ENCODE results near the gene INPP5K. TPM values are rescaled to one million over a fixed set of nuclear protein-coding genes. Genes with fewer than 3 reads are reported as not detected.

Gene INPP5K
- total RNA-seq, 2 donors from 2014 or later, result 64.9 to 78.1 TPM

GRCh38 chr17:1484060-1484535 lies 32.3 kb downstream of the INPP5K start:
- no peak for DNase-seq (ENCODE audit: low spot score)
- no peaks in the 10 kb centered on the region for H3K9me3 ChIP-seq
- H3K4me3 ChIP-seq, result peak overlapping the region in 1 of 2 donors; percentile 67
- H3K27ac ChIP-seq, result peak overlapping the region; percentile 98 to 99
- no peaks in the 10 kb centered on the region for H3K27me3 ChIP-seq
- H3K36me3 ChIP-seq, result peaks cover 48% of the 10 kb centered on the region
- H3K4me1 ChIP-seq, result peaks cover 0 to 60% of the 10 kb centered on the region in 2 donors
- no peak for TF ChIP-seq CTCF (IDR thresholded peaks at IDR 0.05)

- no peak overlapping the region for H3K4me3 ChIP-seq
- H3K4me1 ChIP-seq, result peaks cover 0 to 49% of the 10 kb centered on the region in 2 donors
Observed at GRCh38 chr17:1482680-1483079, 33.7 kb downstream of the INPP5K start.

DNA sequence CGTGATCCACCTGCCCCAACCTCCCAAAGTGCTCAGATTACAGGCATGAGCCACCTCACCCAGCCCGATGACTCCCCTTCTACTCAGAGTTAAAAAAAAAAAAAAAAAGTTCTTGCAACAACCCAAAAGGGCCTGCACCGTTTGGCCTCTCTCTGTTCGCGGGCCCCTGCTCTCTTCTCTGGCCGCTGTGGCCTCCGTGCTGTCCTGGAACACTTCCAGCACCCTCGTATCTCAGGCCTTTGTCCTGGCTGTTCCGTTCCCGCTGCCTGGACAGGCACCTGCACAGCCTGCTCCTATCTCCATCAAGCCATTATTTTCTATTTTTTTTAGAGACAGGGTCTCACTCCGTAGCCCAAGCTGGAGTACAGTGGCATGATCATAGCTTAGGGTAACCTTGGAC lies 34.7 kb downstream of the INPP5K start:
- DNase-seq (ENCODE audit: low spot score), result no peak
- no peak for TF ChIP-seq CTCF (IDR thresholded peaks at IDR 0.05)
- peaks cover 72% of the 10 kb centered on the region for H3K36me3 ChIP-seq
- no peaks in the 10 kb centered on the region for H3K9me3 ChIP-seq
- no peaks in the 10 kb centered on the region for H3K27me3 ChIP-seq
- peak overlapping the region in 1 of 2 donors; percentile 10 for H3K27ac ChIP-seq
- H3K4me1 ChIP-seq, result peaks cover 0 to 39% of the 10 kb centered on the region in 2 donors
- H3K4me3 ChIP-seq, result no peak overlapping the region

More at GRCh38 chr17:1482680-1483079, 33.7 kb downstream of the INPP5K start:
- TF ChIP-seq CTCF (IDR thresholded peaks at IDR 0.05), result no peak
- Histone ChIP-seq H3K36me3 (peaks cover 62% of the 10 kb centered on the region), H3K27me3 (no peaks in the 10 kb centered on the region), H3K27ac (peak overlapping the region; percentile 53 to 98), H3K9me3 (no peaks in the 10 kb centered on the region)
- DNase-seq (ENCODE audit: low spot score), result no peak

- Histone ChIP-seq H3K9me3 (no peaks in the 10 kb centered on the region), H3K4me3 (no peak overlapping the region), H3K36me3 (peaks cover 78% of the 10 kb centered on the region), H3K27me3 (no peaks in the 10 kb centered on the region), H3K4me1 (peaks cover 0 to 31% of the 10 kb centered on the region in 2 donors), H3K27ac (no peak overlapping the region)
- TF ChIP-seq CTCF (IDR thresholded peaks at IDR 0.05), result no peak
- no peak for DNase-seq (ENCODE audit: low spot score)
Observed at GRCh38 chr17:1480747-1481465, 35.5 kb downstream of the INPP5K start.

DNA sequence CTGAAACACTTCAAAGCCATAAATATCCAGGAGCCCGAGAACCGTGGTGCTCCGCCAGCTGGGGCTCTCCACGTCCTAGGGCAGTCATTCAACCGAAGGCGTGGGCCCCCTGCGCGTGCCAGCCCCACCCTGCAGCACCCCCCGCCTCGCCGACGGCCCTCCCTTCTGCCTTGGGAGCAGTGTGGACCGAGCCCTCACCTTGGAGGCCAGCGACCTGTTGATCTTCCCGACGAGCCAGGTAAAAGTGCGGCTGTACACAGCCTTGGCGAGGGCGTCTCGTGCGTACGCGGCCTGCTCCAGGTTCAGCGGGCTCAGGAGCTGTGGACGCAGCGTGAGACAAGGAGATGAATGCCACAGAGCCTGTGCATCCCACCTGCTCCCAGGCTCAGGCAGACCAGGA lies 38.0 kb downstream of the INPP5K start:
- no peaks in the 10 kb centered on the region for H3K27me3 ChIP-seq
- no peaks in the 10 kb centered on the region for H3K9me3 ChIP-seq
- no peak for DNase-seq (ENCODE audit: low spot score)
- no peak for TF ChIP-seq CTCF (IDR thresholded peaks at IDR 0.05)
- H3K4me3 ChIP-seq, result no peak overlapping the region
- H3K4me1 ChIP-seq, result peaks cover 0 to 11% of the 10 kb centered on the region in 2 donors
- no peak overlapping the region for H3K27ac ChIP-seq
- peaks cover 94% of the 10 kb centered on the region for H3K36me3 ChIP-seq
